ENCODE results near the gene GPR108. TPM values are rescaled to one million over a fixed set of nuclear protein-coding genes. Genes with fewer than 3 reads are reported as not detected.

The GPR108 gene
- total RNA-seq: 30.7 and 56.4 TPM in 2 replicates

GRCh38 chr19:6737284-6737872 is at the start of gene GPR108:
Gene GPR108, minus strand, starts transcription at chr19:6737580. Its CDS starts 4 bp downstream, at chr19:6737576.

GRCh38 chr19:6772028-6772865 is 34.9 kb upstream of the GPR108 start, which contains the start of gene VAV1:
Gene VAV1, plus strand, starts transcription at chr19:6772708. Its CDS starts 100 bp downstream, at chr19:6772808.

GRCh38 chr19:6767357-6768235 is 30.2 kb upstream of the GPR108 start, which contains the start of gene SH2D3A:
Gene SH2D3A, minus strand, starts transcription at chr19:6767435. Its CDS starts 3,687 bp downstream, at chr19:6763748.

GRCh38 chr19:6739390-6739882 is 2.1 kb upstream of the GPR108 start, which contains the start of gene TRIP10:
Gene TRIP10, plus strand, starts transcription at chr19:6739680. Its CDS starts 82 bp downstream, at chr19:6739762.

GRCh38 chr19:6720369-6721137 is 16.8 kb downstream of the GPR108 start, which contains the start of gene C3:
Gene C3, minus strand, starts transcription at chr19:6720650. Its CDS starts 61 bp downstream, at chr19:6720589.

Other genes starting within 250 kb of the GPR108 start
- 1.1 TPM in 1 of 2 replicates, not detected in the other for gene TUBB4A, start 235.3 kb downstream of the GPR108 start, total RNA-seq
- 0.19 and 1.1 TPM in 2 replicates for gene TNFSF9, start 206.6 kb downstream of the GPR108 start, total RNA-seq
- not detected in 2 replicates for gene CD70, start 146.4 kb downstream of the GPR108 start, total RNA-seq
- gene TNFSF14, start 67.4 kb downstream of the GPR108 start, total RNA-seq: under 0.01 and 0.56 TPM in 2 replicates
- 16.5 and 105 TPM in 2 replicates for gene C3, start 16.9 kb downstream of the GPR108 start, total RNA-seq
- 38.1 and 46.0 TPM in 2 replicates for gene TRIP10, start 2.1 kb upstream of the GPR108 start, total RNA-seq
- under 0.01 TPM in 1 of 2 replicates, not detected in the other for gene SH2D3A, start 29.9 kb upstream of the GPR108 start, total RNA-seq
- gene VAV1, start 35.1 kb upstream of the GPR108 start, total RNA-seq: under 0.01 TPM in 1 of 2 replicates, not detected in the other
- not detected in 2 replicates for gene ADGRE1, start 150.0 kb upstream of the GPR108 start, total RNA-seq

All from regular cardiac myocyte (primary cell).